Right lobe of liver (tissue), 6 donors: ENCODE results near the gene OSBPL5. TPM values are rescaled to one million over a fixed set of nuclear protein-coding genes. Genes with fewer than 3 reads are reported as not detected.
A peak's percentile ranks its signal among the peaks of the same experiment; 100 is the strongest.

ENCODE experiments used
- ATAC-seq, 4 donors: fragments of 200-7000 bp; cut with Tn5 transposase; one replicate each; pipeline ENCODE4 v1.9.1; 2020; ENCODE audit warnings: mild to moderate bottlenecking in 4 of 4, moderate library complexity in 4 of 4
- DNase-seq, 3 donors: peaks; one replicate each; pipeline ENCODE4 v3.0.0-alpha.2; 2020
- H3K27ac ChIP-seq, 3 donors: fragments of 200-600 bp; one replicate each; pipeline ENCODE4 v1.8.0; 2022
- H3K27me3 ChIP-seq, 2 donors: fragments of 200-600 bp; one replicate each; pipeline ENCODE4 v1.8.0; 2022
- H3K36me3 ChIP-seq, 4 donors: fragments of 200-600 bp; sonication (generic) in 1 of 4; one replicate each; pipeline versions ENCODE4 v1.5.1 to v1.8.0; 2017 to 2022; ENCODE audit warnings: control low read depth in 1 of 4
- H3K4me1 ChIP-seq, 4 donors: fragments of 200-600 bp; sonication (generic) in 1 of 4; one replicate each; pipeline versions ENCODE4 v1.5.1 to v1.8.0; 2017 to 2022; ENCODE audit warnings: control low read depth in 1 of 4
- H3K4me3 ChIP-seq, 3 donors: fragments of 200-600 bp; one replicate each; pipeline ENCODE4 v1.8.0; 2022
- H3K9me3 ChIP-seq, 4 donors: fragments of 200-600 bp; sonication (generic) in 1 of 4; one replicate each; pipeline versions ENCODE4 v1.5.1 to v1.8.0; 2017 to 2022; ENCODE audit warnings: control low read depth in 1 of 4
- POLR2A ChIP-seq: fragments of 450-650 bp; IDR thresholded peaks from one replicate; pipeline ENCODE4 v1.6.1; 2017; ENCODE audit warnings: antibody characterized with exemption, mild to moderate bottlenecking
- WGBS: methylation state at CpG from one replicate; pipeline ENCODE4 v1.1.6; 2018; ENCODE audit warnings: low coverage, low lambda C conversion rate; ENCODE audit not compliant: insufficient coverage; ENCODE audit errors: missing lambda C conversion rate; 5-methylcytosine and 5-hydroxymethylcytosine counted together
- intact Hi-C, 2 donors: fragments of 100-400 bp; cut with DNase I; formaldehyde crosslinking; loops; one replicate each; pipeline versions ENCODE4 v1.11.2 to v1.14.1; 2022
- total RNA-seq, 6 experiments: library from RNA; depleted of rRNA in 2 of 6; stranded (reverse); fragments of >200 nt in 2 of 6; fragmentation: NEBNext Ultra II Directional in 3 of 6; extraction: Animal tissue kit (Norgen Biotek cat#: 25700) in 3 of 6; gene quantifications; one replicate each; pipeline versions ENCODE4 v1.1.0 to v1.2.4, GENCODE V29; 2016 to 2023
- TF ChIP-seq, protein P1 (sequence below), 4 donors: fragments of 200-600 bp in 3 of 4; fragments of 450-650 bp in 1 of 4; IDR thresholded peaks; one replicate each; pipeline versions ENCODE4 v1.5.1 to v1.8.0; 2016 to 2022; ENCODE audit warnings: antibody characterized with exemption in 4 of 4, mild to moderate bottlenecking in 2 of 4
- donor health status: DM: no; HTN: yes; CAD: no.
- donor health status: DM: no; HTN: no; CAD: no.
- donor health status: DM: no; HTN: no; CAD: no.
- donor health status: DM: no; HTN: yes; CAD: no.
- donor health status: DM: no; HTN: yes; CAD: no.

The OSBPL5 gene
- total RNA-seq, 6 experiments from 2014 or later = 2.2 to 6.3 (median 3.4) TPM

DNA sequence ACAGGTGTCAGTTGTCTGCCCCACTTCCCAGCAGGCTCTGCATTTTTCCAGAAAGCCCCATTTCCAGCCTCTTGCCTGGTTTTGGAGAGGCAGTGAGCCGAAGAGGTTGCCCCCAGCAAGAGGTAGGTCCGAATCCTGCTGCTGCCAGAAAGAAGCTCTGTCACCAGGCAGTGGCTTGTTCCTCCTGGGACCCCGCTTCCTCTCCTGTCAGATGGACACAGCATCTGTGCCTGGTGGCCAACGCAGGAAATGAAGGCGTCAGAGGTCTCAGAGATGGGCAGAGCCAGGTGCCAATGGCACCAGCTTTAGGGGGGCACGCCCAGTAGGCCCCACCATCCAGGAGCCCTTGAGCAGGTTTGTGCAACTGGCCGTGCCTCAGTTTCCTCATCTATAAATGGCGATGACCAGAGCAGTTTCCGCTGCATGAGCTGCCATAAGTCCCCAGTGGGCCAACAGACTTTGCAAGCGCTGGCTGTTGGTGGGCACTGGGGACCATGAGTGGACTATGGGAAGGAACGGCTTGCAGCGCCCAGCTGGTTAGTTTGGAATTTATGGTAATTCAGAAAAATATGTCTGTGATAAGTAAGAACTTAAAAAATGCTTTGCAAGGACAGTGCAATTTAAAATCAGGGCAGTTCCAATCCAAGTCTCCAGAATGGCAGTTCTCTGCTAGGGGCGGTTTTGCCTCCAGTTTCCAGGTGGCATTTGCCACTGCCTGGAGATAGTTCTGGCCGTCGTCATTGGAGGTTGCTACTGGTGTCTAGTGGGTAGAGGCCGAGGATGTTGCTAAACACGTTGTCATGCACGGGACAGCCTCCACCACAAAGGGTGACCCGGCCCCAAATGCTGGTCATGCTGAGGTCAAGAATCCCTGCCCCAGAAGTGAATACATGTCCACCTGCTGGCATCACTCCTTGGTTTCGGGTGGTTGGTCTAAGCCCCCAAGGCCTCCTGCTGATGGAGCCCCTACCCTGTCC, 2.3 kb upstream of the OSBPL5 start:
- TF ChIP-seq, protein P1, sequence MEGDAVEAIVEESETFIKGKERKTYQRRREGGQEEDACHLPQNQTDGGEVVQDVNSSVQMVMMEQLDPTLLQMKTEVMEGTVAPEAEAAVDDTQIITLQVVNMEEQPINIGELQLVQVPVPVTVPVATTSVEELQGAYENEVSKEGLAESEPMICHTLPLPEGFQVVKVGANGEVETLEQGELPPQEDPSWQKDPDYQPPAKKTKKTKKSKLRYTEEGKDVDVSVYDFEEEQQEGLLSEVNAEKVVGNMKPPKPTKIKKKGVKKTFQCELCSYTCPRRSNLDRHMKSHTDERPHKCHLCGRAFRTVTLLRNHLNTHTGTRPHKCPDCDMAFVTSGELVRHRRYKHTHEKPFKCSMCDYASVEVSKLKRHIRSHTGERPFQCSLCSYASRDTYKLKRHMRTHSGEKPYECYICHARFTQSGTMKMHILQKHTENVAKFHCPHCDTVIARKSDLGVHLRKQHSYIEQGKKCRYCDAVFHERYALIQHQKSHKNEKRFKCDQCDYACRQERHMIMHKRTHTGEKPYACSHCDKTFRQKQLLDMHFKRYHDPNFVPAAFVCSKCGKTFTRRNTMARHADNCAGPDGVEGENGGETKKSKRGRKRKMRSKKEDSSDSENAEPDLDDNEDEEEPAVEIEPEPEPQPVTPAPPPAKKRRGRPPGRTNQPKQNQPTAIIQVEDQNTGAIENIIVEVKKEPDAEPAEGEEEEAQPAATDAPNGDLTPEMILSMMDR (IDR thresholded peaks at IDR 0.05) = no peak
- Histone ChIP-seq H3K4me1 (no peaks in the 10 kb centered on the region), H3K27me3 (no peaks in the 10 kb centered on the region), H3K4me3 (no peak overlapping the region), H3K36me3 (no peaks in the 10 kb centered on the region), H3K27ac (no peak overlapping the region), H3K9me3 (no peaks in the 10 kb centered on the region)
- 70% methylated on average over 6 of the region's 20 CpGs for WGBS
- no peak for ATAC-seq
- intact Hi-C loops = no loop called here
- DNase-seq = peak in 1 of 3 donors; percentile 42

- intact Hi-C loops = no loop called here
- 67% methylated on average over 7 of the region's 25 CpGs for WGBS
These were observed 1.4 kb upstream of the OSBPL5 start for GRCh38 chr11:3166268-3167142.

DNA sequence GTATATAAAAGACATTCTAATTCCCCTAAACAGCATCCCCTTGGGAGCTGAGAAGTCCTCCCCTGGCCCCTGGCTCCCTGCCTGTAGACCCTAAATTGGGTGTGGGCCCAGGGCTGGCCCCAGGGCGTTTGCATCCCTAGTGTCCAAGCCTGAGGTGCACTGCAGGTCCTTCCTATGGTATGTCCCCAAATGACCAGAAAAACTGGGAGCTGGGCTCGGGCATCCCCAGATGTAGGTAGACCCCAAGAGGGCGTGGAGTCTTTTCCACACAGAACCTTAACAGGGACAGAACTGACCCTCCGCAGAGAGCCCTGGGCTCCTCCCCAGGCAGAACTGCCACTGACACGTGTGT, 782 bp upstream of the OSBPL5 start:
- H3K27me3 ChIP-seq = no peaks in the 10 kb centered on the region
- no peak for ATAC-seq
- H3K27ac ChIP-seq = no peak overlapping the region
- DNase-seq = peak in 2 of 3 donors; percentile 9 to 28
- WGBS = 63% methylated on average over 3 of the region's 5 CpGs
- H3K4me3 ChIP-seq = no peak overlapping the region
- no peaks in the 10 kb centered on the region for H3K36me3 ChIP-seq
- TF ChIP-seq, protein P1 (IDR thresholded peaks at IDR 0.05) = no peak
- TF ChIP-seq POLR2A = no peak
- no peaks in the 10 kb centered on the region for H3K9me3 ChIP-seq
- intact Hi-C loops = no loop called here
- H3K4me1 ChIP-seq = no peaks in the 10 kb centered on the region

More at GRCh38 chr11:3166268-3167142, 1.4 kb upstream of the OSBPL5 start:
- H3K27ac ChIP-seq = no peak overlapping the region
- H3K36me3 ChIP-seq = no peaks in the 10 kb centered on the region
- no peaks in the 10 kb centered on the region for H3K4me1 ChIP-seq
- no peak overlapping the region for H3K4me3 ChIP-seq
- TF ChIP-seq POLR2A = no peak
- TF ChIP-seq, protein P1 (IDR thresholded peaks at IDR 0.05) = no peak
- ATAC-seq (no peak), DNase-seq (peak in 1 of 3 donors; percentile 43)
- no peaks in the 10 kb centered on the region for H3K27me3 ChIP-seq
- no peaks in the 10 kb centered on the region for H3K9me3 ChIP-seq

GRCh38 chr11:3164552-3165151, 458 bp downstream of the OSBPL5 start:
- Histone ChIP-seq H3K36me3 (no peaks in the 10 kb centered on the region), H3K4me1 (no peaks in the 10 kb centered on the region), H3K27ac (peak overlapping the region; percentile 10 to 33 (median 13)), H3K9me3 (no peaks in the 10 kb centered on the region), H3K27me3 (no peaks in the 10 kb centered on the region), H3K4me3 (peak overlapping the region; percentile 41 to 56 (median 44))
- WGBS = 0% methylated on average over 1 of the region's 46 CpGs
- TF ChIP-seq, protein P1 (IDR thresholded peaks at IDR 0.05) = no peak
- TF ChIP-seq POLR2A = no peak
- DNase-seq (peak in 2 of 3 donors; percentile 18 to 53), ATAC-seq (peak in 1 of 4 donors; percentile 12)
- intact Hi-C loops = no loop called here
